H1 (cell line): ENCODE results near the gene CMPK2. TPM values are rescaled to one million over a fixed set of nuclear protein-coding genes. Genes with fewer than 3 reads are reported as not detected.

Experiments
- CTCF ChIA-PET: fragments of 300-600 bp; sonication (Branson Sonifier 250); formaldehyde crosslinking; loops from one replicate; lab custom pipeline; 2021; ENCODE audit not compliant: partially characterized antibody; lab: Charles Lee
- POLR2A ChIA-PET: fragments of 300-600 bp; sonication (Branson Sonifier 250); formaldehyde crosslinking; loops from one replicate; lab custom pipeline; 2021; ENCODE audit warnings: inconsistent platforms; ENCODE audit not compliant: partially characterized antibody; lab: Charles Lee
- DNase-seq, 2 experiments: peaks; one replicate each; pipeline versions ENCODE4 v3.0.0 to v3.0.0-alpha.2; 2010 to 2022; ENCODE audit warnings: low spot score in 2 of 2, low read depth in 1 of 2, mixed read lengths in 1 of 2
- FAIRE-seq: peaks from 2 replicates; lab custom pipeline; 2011; peaks lifted over from hg19 to GRCh38; lab: Jason Lieb, UNC
- H2AFZ ChIP-seq: 2 replicates; pipeline ENCODE4 v1.8.1; 2012; ENCODE audit warnings: low read length, inconsistent platforms
- H2AK5ac ChIP-seq: 2 replicates; pipeline ENCODE4 v1.6.1; 2013; ENCODE audit warnings: low read depth, low read length
- H2BK120ac ChIP-seq: replicated peaks from 2 replicates; pipeline ENCODE3; 2013; ENCODE audit warnings: low read depth, low read length, inconsistent platforms
- H2BK12ac ChIP-seq: 2 replicates; pipeline ENCODE4 v1.6.1; 2013; ENCODE audit warnings: low read depth, low read length
- H2BK15ac ChIP-seq: 2 replicates; pipeline ENCODE4 v1.6.1; 2013; ENCODE audit warnings: low read length
- H2BK20ac ChIP-seq: 2 replicates; pipeline ENCODE4 v1.6.1; 2013; ENCODE audit warnings: low read length
- H2BK5ac ChIP-seq: 2 replicates; pipeline ENCODE4 v1.6.1; 2013; ENCODE audit warnings: low read depth, low read length
- H3K14ac ChIP-seq: 2 replicates; pipeline ENCODE4 v1.6.1; 2013; ENCODE audit warnings: inconsistent platforms; ENCODE audit not compliant: insufficient read length
- H3K18ac ChIP-seq: 2 replicates; pipeline ENCODE4 v1.6.1; 2013; ENCODE audit warnings: low read length; ENCODE audit errors: extremely low read depth
- H3K23ac ChIP-seq: 2 replicates; pipeline ENCODE4 v1.6.1; 2013; ENCODE audit warnings: inconsistent platforms; ENCODE audit not compliant: insufficient read length
- H3K23me2 ChIP-seq: 2 replicates; pipeline ENCODE4 v1.6.1; 2013; ENCODE audit warnings: low read depth, low read length
- H3K27ac ChIP-seq: 2 replicates; pipeline ENCODE4 v1.6.1; 2011; ENCODE audit warnings: low read depth, low read length, inconsistent platforms
- H3K27me3 ChIP-seq, 4 experiments: replicated peaks in 1 of 4; 1 replicate in 1 of 4; 2 replicates in 3 of 4; pipeline versions ENCODE4 v1.6.1 to v1.8.1; 2011 to 2013; ENCODE audit warnings: low read length in 3 of 4, mild to moderate bottlenecking in 3 of 4, inconsistent platforms in 2 of 4, mixed read lengths in 2 of 4, moderate library complexity in 1 of 4; ENCODE audit not compliant: control insufficient read depth in 3 of 4, insufficient read depth in 3 of 4; ENCODE audit errors: extremely low read depth in 1 of 4
- H3K36me3 ChIP-seq, 4 experiments: 2 replicates each; pipeline versions ENCODE4 v1.6.1 to v1.8.1; 2011 to 2013; ENCODE audit warnings: mild to moderate bottlenecking in 4 of 4, low read length in 3 of 4, moderate library complexity in 2 of 4, control low read depth in 1 of 4, inconsistent platforms in 1 of 4; ENCODE audit not compliant: insufficient read depth in 4 of 4, control insufficient read depth in 2 of 4
- H3K4ac ChIP-seq: replicated peaks from 2 replicates; pipeline ENCODE3; 2013; ENCODE audit warnings: low read length, low read depth, mixed read lengths, inconsistent platforms; ENCODE audit not compliant: insufficient read length
- H3K4me1 ChIP-seq, 4 experiments: replicated peaks in 1 of 4; 1 replicate in 1 of 4; 2 replicates in 3 of 4; pipeline versions ENCODE4 v1.6.1 to v1.8.1; 2011 to 2013; ENCODE audit warnings: low read length in 3 of 4, inconsistent platforms in 2 of 4, mixed read lengths in 1 of 4; ENCODE audit not compliant: insufficient read depth in 4 of 4, control insufficient read depth in 3 of 4
- H3K4me2 ChIP-seq, 2 experiments: 2 replicates each; pipeline versions ENCODE4 v1.6.1 to v1.8.1; 2011 to 2013; ENCODE audit warnings: low read depth in 2 of 2, low read length in 2 of 2, control low read depth in 1 of 2, inconsistent platforms in 1 of 2, mild to moderate bottlenecking in 1 of 2; ENCODE audit not compliant: insufficient read depth in 1 of 2
- H3K4me3 ChIP-seq, 4 experiments: fragments of 200-600, 300-600 bp in 1 of 4; sonication (generic), shearing (Covaris generic), sonication (Bioruptor Twin) in 1 of 4; 2 replicates each; pipeline versions ENCODE4 v1.5.1 to v1.8.1; 2011 to 2016; ENCODE audit warnings: low read length in 4 of 4, low read depth in 3 of 4, control low read depth in 2 of 4, inconsistent platforms in 2 of 4, mild to moderate bottlenecking in 2 of 4, mixed read lengths in 1 of 4, moderate library complexity in 1 of 4; ENCODE audit not compliant: insufficient read depth in 2 of 4; ENCODE audit errors: extremely low read depth in 1 of 4
- H3K56ac ChIP-seq: replicated peaks from 2 replicates; pipeline ENCODE3; 2013; ENCODE audit warnings: low read depth, mild to moderate bottlenecking, mixed read lengths, low read length, inconsistent platforms; ENCODE audit not compliant: insufficient read length
- H3K79me1 ChIP-seq: 2 replicates; pipeline ENCODE4 v1.6.1; 2013; ENCODE audit warnings: low read depth, low read length, control low read depth
- H3K79me2 ChIP-seq, 2 experiments: 2 replicates each; pipeline versions ENCODE4 v1.6.1 to v1.8.1; 2012 to 2013; ENCODE audit warnings: low read length in 2 of 2, mild to moderate bottlenecking in 2 of 2, inconsistent platforms in 1 of 2; ENCODE audit not compliant: insufficient read depth in 2 of 2, control insufficient read depth in 1 of 2
- H3K9ac ChIP-seq, 4 experiments: replicated peaks in 1 of 4; 1 replicate in 1 of 4; 2 replicates in 3 of 4; pipeline versions ENCODE4 v1.6.1 to v1.8.1; 2011 to 2013; ENCODE audit warnings: low read depth in 3 of 4, low read length in 3 of 4, control low read depth in 2 of 4, mild to moderate bottlenecking in 2 of 4, moderate library complexity in 2 of 4, inconsistent platforms in 1 of 4; ENCODE audit errors: extremely low read depth in 1 of 4
- H3K9me3 ChIP-seq, 2 experiments: 2 replicates each; pipeline versions ENCODE4 v1.6.1 to v1.8.1; 2012 to 2013; ENCODE audit warnings: mild to moderate bottlenecking in 2 of 2, moderate library complexity in 2 of 2, control low read depth in 1 of 2, inconsistent platforms in 1 of 2, low read depth in 1 of 2, low read length in 1 of 2, mixed read lengths in 1 of 2; ENCODE audit not compliant: insufficient read depth in 2 of 2
- H4K20me1 ChIP-seq, 2 experiments: replicated peaks in 1 of 2; 2 replicates each; pipeline versions ENCODE3 to v1.8.1; 2011 to 2013; ENCODE audit warnings: inconsistent platforms in 2 of 2, low read length in 2 of 2, mild to moderate bottlenecking in 1 of 2; ENCODE audit not compliant: insufficient read depth in 2 of 2, control insufficient read depth in 1 of 2
- H4K5ac ChIP-seq: 2 replicates; pipeline ENCODE4 v1.6.1; 2013; ENCODE audit warnings: low read length, low read depth, mixed read lengths, inconsistent platforms; ENCODE audit not compliant: insufficient read length
- H4K8ac ChIP-seq: 2 replicates; pipeline ENCODE4 v1.8.0; 2013; ENCODE audit warnings: mild to moderate bottlenecking, moderate library complexity, low read length, inconsistent platforms; ENCODE audit not compliant: insufficient read depth; ENCODE audit errors: extremely low read depth
- H4K91ac ChIP-seq: replicated peaks from 2 replicates; pipeline ENCODE3; 2013; ENCODE audit warnings: low read length, mixed read lengths, inconsistent platforms; ENCODE audit not compliant: insufficient read length
- CBX5 ChIP-seq: fragments of 300-800, 300-1000 bp; sonication (generic); IDR thresholded peaks from 2 replicates; pipeline ENCODE4 v1.7.1; 2016; ENCODE audit warnings: antibody characterized with exemption, low read length, low read depth
- FOSL1 ChIP-seq: IDR thresholded peaks from 2 replicates; pipeline ENCODE4 v1.6.1; 2011; ENCODE audit warnings: mild to moderate bottlenecking, low read depth, low read length, moderate library complexity; ENCODE audit not compliant: insufficient read depth
- GABPA ChIP-seq: IDR thresholded peaks from 2 replicates; pipeline ENCODE4 v1.6.1; 2011; ENCODE audit warnings: mild to moderate bottlenecking, low read length, moderate library complexity, borderline replicate concordance; ENCODE audit not compliant: insufficient read depth
- HDAC2 ChIP-seq, 2 experiments: fragments of 300-600 bp in 1 of 2; sonication (generic) in 1 of 2; IDR thresholded peaks; 2 replicates each; pipeline ENCODE4 v1.6.1; 2011 to 2012; ENCODE audit warnings: low read depth in 2 of 2, low read length in 2 of 2, mild to moderate bottlenecking in 2 of 2, moderate library complexity in 2 of 2, borderline replicate concordance in 1 of 2, inconsistent platforms in 1 of 2
- NRF1 ChIP-seq: IDR thresholded peaks from 2 replicates; pipeline ENCODE4 v1.6.1; 2011; ENCODE audit warnings: mild to moderate bottlenecking, low read depth, low read length, improper control_type of control experiment
- POU5F1 ChIP-seq: IDR thresholded peaks from 2 replicates; pipeline ENCODE4 v1.6.1; 2011; ENCODE audit warnings: low read depth, mild to moderate bottlenecking, low read length, moderate library complexity
- SIRT6 ChIP-seq: IDR thresholded peaks from one replicate; pipeline ENCODE4 v1.7.1; 2012; ENCODE audit warnings: low read length, inconsistent platforms
- SRF ChIP-seq: IDR thresholded peaks from 2 replicates; pipeline ENCODE4 v1.6.1; 2011; ENCODE audit warnings: mild to moderate bottlenecking, low read depth, low read length, moderate library complexity
- TAF1 ChIP-seq: IDR thresholded peaks from 2 replicates; pipeline ENCODE4 v1.6.1; 2011; ENCODE audit warnings: mild to moderate bottlenecking, low read depth, low read length
- YY1 ChIP-seq: IDR thresholded peaks from 2 replicates; pipeline ENCODE4 v1.6.1; 2011; ENCODE audit warnings: low read depth, mild to moderate bottlenecking, low read length
- WGBS, 2 experiments: shearing (Covaris generic) in 1 of 2; methylation state at CpG; one replicate each; pipeline versions ENCODE4 v1.1.6 to v1.1.7; 2013 to 2015; ENCODE audit warnings: low lambda C conversion rate in 2 of 2, mixed read lengths in 2 of 2, inconsistent platforms in 1 of 2, low coverage in 1 of 2, missing lambda C conversion rate in 1 of 2; ENCODE audit not compliant: insufficient replicate concordance in 2 of 2, insufficient coverage in 1 of 2, insufficient read length in 1 of 2; ENCODE audit errors: extremely low coverage in 1 of 2, missing lambda C conversion rate in 1 of 2; 5-methylcytosine and 5-hydroxymethylcytosine counted together
- polyA plus RNA-seq, 7 experiments: library from polyadenylated mRNA; depleted of rRNA in 3 of 7; stranded (reverse) in 5 of 7; unstranded in 2 of 7; fragments of >200 nt in 5 of 7; fragments of 200-250 nt in 2 of 7; gene quantifications; 1 replicate in 5 of 7; 2 replicates in 1 of 7; 4 replicates in 1 of 7; pipeline versions ENCODE4 v1.2.1 to v1.2.3, GENCODE V29; 2011 to 2013; ENCODE audit warnings: missing spikeins in 2 of 7, mixed read lengths in 2 of 7
- total RNA-seq: library from RNA; stranded (reverse); fragmentation: NEBNext Ultra II Directional; extraction: Animal tissue kit (Norgen Biotek cat#: 25700); gene quantifications from 2 replicates; pipeline ENCODE4 v1.2.1, GENCODE V29; 2021
- TF ChIP-seq, protein P1 (sequence below): IDR thresholded peaks from 2 replicates; pipeline ENCODE4 v1.6.1; 2012; ENCODE audit warnings: inconsistent platforms
- TF ChIP-seq, protein P2 (sequence below): IDR thresholded peaks from 2 replicates; pipeline ENCODE4 v1.6.1; 2011; ENCODE audit warnings: low read length, improper control_type of control experiment

Gene CMPK2
- total and polyA plus RNA-seq, 2 of the 8 experiments (the other 6 are each of a cell fraction or from before 2014, with no cell fraction given): 0.28 to 0.53 TPM

DNA sequence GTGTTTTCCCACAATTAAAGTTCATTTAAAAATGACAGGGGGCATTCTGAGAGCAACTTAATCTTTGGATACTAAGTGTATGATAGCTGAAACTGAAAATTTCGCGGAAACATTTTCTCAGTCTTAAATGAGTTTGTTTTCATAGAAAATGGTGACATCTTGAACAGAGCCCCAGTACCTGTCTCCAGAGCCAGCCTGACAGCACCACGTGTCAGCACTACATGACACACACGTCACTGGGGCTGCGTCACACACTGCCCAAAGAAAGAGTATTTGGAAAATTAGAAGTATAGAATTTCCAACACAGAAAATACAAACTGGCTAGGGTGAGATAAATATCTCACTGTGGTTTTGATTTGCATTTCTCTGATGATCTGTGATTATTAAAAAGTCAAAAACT lies 50.8 kb downstream of the CMPK2 start:
- H3K9me3 ChIP-seq: no peaks in the 10 kb centered on the region; a peak in 1 of 4 replicates
- no peak overlapping the region for H3K18ac ChIP-seq
- H2BK20ac ChIP-seq: no peak overlapping the region
- POLR2A ChIA-PET: no interaction called here
- H3K23ac ChIP-seq: no peak overlapping the region
- H3K9ac ChIP-seq: no peak overlapping the region
- TF ChIP-seq SIRT6 (no peak), HDAC2 (IDR thresholded peaks at IDR 0.05; ENCODE audit: borderline replicate concordance in 1 of 2, low read depth in 2 of 2, low read length in 2 of 2) (no peak), SRF (no peak), TAF1 (no peak), CBX5 (no peak), YY1 (no peak), GABPA (no peak), NRF1 (no peak), FOSL1 (no peak), POU5F1 (no peak)
- TF ChIP-seq, protein P1, sequence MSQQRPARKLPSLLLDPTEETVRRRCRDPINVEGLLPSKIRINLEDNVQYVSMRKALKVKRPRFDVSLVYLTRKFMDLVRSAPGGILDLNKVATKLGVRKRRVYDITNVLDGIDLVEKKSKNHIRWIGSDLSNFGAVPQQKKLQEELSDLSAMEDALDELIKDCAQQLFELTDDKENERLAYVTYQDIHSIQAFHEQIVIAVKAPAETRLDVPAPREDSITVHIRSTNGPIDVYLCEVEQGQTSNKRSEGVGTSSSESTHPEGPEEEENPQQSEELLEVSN: no peak
- TF ChIP-seq, protein P2, sequence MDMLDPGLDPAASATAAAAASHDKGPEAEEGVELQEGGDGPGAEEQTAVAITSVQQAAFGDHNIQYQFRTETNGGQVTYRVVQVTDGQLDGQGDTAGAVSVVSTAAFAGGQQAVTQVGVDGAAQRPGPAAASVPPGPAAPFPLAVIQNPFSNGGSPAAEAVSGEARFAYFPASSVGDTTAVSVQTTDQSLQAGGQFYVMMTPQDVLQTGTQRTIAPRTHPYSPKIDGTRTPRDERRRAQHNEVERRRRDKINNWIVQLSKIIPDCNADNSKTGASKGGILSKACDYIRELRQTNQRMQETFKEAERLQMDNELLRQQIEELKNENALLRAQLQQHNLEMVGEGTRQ: no peak
- H2BK5ac ChIP-seq: no peak overlapping the region
- H3K27me3 ChIP-seq: peaks cover 0 to 3% (median under 1%) of the 10 kb centered on the region in 4 experiments; a peak in 3 of 7 replicates
- no peak overlapping the region for H2AK5ac ChIP-seq
- no peaks in the 10 kb centered on the region for H3K36me3 ChIP-seq
- H3K79me2 ChIP-seq: no peaks in the 10 kb centered on the region
- H4K8ac ChIP-seq: no peak overlapping the region
- H2BK15ac ChIP-seq: no peak overlapping the region
- CTCF ChIA-PET: no interaction called here
- no peak overlapping the region for H3K27ac ChIP-seq
- 95% methylated on average over 5 of the region's 5 CpGs; no CpG with 5 or more reads in 1 of the 2 experiments for WGBS, 2 experiments
- H4K20me1 ChIP-seq: no peaks in the 10 kb centered on the region
- H3K14ac ChIP-seq: no peak overlapping the region
- no peak overlapping the region for H4K91ac ChIP-seq
- DNase-seq (no peak), FAIRE-seq (no peak)
- H3K4me1 ChIP-seq: peaks cover 0 to 7% (median 3%) of the 10 kb centered on the region in 4 experiments; a peak in 4 of 7 replicates
- no peak overlapping the region for H2AFZ ChIP-seq
- H2BK12ac ChIP-seq: no peak overlapping the region
- H2BK120ac ChIP-seq: no peak overlapping the region
- H4K5ac ChIP-seq: no peak overlapping the region
- H3K79me1 ChIP-seq: no peaks in the 10 kb centered on the region
- H3K23me2 ChIP-seq: peaks cover 2% of the 10 kb centered on the region; the same call in 1 of the 2 replicates
- H3K56ac ChIP-seq: no peak overlapping the region
- H3K4ac ChIP-seq: no peak overlapping the region
- no peak overlapping the region for H3K4me2 ChIP-seq
- H3K4me3 ChIP-seq: no peak overlapping the region
